GM21717 (cell line): Measurements from ENCODE around the gene NRN1L.
"Not testable (repeated sequence)": the region's sequence is repeated elsewhere in the genome, so short reads cannot be mapped to it uniquely, and the experiment has no call there.

Experiments used
- ATAC-seq: cut with Tn5 transposase; IDR thresholded peaks from one replicate; pipeline ENCODE4 v1.9.1; 2021; ENCODE audit warnings: mild to moderate bottlenecking, moderate library complexity; ENCODE audit not compliant: unreplicated experiment

Gene NRN1L

DNA sequence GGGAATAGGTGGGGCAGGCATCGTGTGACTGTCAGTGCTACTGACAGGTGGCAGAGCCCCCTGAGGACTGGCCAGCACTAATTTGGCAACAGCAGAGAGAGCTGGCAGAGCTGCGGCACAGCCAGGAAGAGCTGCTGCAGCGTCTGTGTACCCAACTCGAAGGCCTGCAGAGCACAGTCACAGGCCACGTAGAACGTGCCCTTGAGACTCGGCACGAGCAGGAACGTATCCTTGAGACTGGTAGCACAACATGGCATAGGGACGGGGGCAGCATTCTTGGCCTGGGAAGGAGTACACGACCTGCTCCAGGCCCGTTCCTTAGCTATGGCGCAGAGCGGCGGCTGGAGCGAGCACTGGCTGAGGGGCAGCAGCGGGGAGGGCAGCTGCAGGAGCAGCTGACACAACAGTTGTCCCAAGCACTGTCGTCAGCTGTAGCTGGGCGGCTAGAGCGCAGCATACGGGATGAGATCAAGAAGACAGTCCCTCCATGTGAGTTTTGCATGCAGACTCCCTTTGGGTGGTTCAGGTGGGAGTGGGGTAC is 3.0 kb upstream of the NRN1L start:
- no peak for ATAC-seq

DNA sequence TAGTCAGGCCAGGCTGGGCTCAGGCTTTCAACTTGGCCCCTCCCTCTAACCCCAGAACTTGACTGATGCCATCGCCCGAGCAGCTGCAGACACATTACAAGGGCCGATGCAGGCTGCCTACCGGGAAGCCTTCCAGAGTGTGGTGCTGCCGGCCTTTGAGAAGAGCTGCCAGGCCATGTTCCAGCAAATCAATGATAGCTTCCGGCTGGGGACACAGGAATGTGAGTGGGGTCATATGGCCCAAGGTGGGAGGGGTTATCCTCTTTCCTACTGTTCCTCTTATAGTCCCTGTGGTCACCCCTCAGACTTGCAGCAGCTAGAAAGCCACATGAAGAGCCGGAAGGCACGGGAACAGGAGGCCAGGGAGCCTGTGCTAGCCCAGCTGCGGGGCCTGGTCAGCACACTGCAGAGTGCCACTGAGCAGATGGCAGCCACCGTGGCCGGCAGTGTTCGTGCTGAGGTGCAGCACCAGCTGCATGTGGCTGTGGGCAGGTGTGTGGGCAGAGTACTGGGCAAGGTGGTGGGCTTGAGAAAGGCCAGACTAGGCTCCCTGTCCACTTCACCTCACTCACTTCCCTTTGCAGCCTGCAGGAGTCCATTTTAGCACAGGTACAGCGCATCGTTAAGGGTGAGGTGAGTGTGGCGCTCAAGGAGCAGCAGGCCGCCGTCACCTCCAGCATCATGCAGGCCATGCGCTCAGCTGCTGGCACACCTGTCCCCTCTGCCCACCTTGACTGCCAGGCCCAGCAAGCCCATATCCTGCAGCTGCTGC is 2.1 kb upstream of the NRN1L start:
- no peak for ATAC-seq

DNA sequence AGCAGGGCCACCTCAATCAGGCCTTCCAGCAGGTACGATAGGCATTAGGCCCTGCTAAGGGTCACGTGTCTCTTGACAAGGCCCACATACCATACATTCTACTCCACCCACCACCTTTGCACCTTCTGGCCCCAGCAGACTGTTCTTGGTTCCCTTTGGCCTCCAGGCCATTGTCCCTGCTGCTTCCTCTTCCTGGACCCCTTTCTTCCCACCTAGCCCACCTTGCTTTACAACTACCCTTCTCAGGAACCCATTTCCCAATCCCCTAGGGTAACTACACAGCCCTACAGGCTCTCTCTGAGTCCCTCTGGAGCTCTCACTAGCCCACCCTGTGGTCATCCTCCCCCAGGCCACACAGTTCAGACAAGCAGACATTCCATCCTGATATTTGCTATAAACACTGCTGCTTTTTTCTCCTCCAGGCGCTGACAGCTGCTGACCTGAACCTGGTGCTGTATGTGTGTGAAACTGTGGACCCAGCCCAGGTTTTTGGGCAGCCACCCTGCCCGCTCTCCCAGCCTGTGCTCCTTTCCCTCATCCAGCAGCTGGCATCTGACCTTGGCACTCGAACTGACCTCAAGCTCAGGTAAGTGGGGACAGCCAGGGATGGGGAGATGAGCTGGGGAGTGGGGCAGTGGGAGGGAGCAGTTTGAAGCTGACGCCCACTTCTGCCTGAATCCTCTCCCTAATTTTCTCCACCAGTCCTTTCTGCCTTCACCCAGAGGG is 1.4 kb upstream of the NRN1L start:
- ATAC-seq, result no peak

- no peak for ATAC-seq
These were observed 818 bp upstream of the NRN1L start for GRCh38 chr16:67883872-67884261.

GRCh38 chr16:67885545-67885944 is 860 bp downstream of the NRN1L start:
- no peak for ATAC-seq

- ATAC-seq, result no peak
These were observed 1.3 kb downstream of the NRN1L start for GRCh38 chr16:67885976-67886375.

DNA sequence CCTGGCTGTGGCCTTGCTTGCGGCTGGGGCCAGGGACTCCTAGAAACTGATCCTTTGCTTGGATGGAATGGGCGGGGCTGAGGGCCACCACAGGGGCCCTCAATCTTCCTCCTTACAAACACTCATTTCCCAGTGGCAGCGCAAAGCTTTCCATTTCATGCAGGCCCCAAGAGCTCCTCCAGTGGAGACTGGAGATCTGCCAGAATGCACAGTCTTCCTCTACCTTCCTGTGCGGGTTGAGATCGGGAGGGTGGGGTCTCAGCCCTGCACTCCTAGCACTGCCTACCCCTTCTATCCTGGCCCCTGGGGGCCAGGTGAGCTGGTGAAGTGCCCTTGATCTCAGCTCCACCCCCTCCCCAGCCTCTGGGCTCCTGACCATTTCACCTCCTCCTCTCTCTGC is 1.7 kb downstream of the NRN1L start:
- no peak for ATAC-seq

GRCh38 chr16:67888331-67888730 is 3.6 kb downstream of the NRN1L start:
- no peak for ATAC-seq

GRCh38 chr16:67892375-67892774 is 7.7 kb downstream of the NRN1L start:
- ATAC-seq, result no peak

DNA sequence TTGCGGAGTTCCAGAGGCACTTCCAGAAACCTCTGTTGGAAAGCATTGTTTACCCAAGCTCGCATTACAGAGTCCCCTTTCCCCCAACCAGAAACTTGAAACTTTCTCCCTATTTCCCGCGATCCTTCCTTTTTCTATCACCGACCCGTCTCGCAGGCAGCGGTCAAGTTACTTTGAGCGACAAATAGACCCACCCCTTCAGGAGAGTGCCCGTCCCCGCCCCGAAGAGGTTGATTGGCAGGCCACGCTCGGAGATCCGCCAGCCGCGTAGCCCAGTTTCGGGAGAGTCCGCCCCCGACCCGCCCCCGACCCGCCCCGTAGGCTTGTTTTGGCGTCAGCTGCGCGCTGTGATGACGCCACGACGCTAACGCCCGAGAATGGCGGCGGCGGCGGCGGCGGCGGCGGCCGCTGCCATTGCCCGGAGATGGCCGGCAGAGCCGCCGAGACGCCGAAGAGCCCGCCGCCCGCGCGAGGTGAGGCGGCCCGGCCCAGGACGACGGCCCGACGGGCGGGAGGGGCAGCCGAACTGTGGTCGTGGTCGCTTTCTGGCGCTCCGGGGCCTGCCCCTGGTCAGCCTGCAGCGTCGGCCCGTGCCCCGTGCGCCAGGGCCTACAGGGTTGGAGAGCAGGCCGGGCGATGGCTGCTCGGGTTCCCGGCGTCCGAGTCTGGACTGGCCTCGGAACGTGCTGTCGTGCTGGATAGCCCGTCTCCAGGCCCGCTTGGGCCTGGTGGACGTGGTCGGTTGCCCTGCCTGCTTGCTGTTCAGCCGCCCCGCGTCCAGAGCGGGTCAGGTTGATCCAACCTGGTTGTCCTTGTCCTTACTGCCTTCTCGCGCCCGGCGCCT is 8.4 kb downstream of the NRN1L start, which contains the start of gene PSKH1:
Gene PSKH1, plus strand, starts transcription at position 356 of the 844 bp plus-strand sequence. CDS start 15,496 bp downstream, outside the sequence.
- peak; percentile 88 for ATAC-seq

DNA sequence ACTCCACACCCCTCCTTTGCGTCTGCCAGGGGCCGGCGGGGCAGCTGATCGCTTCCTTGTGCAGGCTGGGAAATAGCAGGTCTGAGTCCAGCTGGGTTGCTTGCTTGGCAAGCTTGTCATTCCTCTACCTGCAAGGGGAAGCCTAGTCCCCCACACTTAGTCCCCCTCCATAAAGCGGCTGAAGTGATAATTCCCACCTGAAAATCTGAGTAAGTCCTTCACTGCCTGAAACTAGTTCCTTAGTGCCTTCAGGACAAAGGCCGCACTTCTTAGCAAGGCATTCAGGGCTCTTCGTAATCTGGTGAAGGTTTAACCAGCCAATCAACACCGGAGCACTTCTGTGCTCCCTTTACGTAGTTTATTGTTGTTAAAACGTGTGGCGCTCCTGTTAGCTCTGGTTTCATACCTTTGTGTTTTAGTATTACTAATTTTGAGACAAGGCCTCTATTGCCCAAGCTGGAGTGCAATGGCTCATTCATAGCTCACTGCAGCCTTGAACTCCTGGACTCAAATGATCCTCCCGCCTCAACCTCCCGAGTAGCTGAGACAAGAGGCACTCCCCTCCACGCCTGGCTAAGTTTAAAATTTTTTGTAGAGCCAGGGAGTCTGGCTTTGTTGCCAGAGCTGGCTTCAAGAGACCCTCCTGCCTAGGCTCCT is 9.2 kb downstream of the NRN1L start:
- ATAC-seq, result peak; percentile 30

GRCh38 chr16:67897231-67897630 is 12.5 kb downstream of the NRN1L start:
- no peak for ATAC-seq

- ATAC-seq, result no peak
These were observed 17.0 kb downstream of the NRN1L start for GRCh38 chr16:67901734-67902133.

DNA sequence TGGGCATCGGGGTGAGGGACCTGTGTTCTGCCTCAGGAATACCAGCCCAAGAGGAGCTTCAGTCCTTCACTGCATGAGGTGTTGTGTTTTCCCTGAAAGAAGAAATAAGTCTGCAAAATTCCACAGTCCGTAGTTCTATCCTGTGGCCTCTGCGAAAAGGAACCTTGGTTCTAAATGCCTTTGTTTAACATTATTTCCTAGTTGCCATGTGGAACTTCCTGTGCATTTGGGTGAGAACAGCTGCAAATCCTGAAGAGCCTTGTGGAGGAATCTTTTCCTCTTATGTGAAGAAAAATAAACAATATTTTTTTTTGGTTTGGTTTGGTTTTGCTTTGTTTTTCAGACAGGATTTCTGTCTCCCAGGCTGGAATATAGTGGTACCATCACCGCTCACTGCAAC is 18.1 kb downstream of the NRN1L start:
- ATAC-seq, result no peak

DNA sequence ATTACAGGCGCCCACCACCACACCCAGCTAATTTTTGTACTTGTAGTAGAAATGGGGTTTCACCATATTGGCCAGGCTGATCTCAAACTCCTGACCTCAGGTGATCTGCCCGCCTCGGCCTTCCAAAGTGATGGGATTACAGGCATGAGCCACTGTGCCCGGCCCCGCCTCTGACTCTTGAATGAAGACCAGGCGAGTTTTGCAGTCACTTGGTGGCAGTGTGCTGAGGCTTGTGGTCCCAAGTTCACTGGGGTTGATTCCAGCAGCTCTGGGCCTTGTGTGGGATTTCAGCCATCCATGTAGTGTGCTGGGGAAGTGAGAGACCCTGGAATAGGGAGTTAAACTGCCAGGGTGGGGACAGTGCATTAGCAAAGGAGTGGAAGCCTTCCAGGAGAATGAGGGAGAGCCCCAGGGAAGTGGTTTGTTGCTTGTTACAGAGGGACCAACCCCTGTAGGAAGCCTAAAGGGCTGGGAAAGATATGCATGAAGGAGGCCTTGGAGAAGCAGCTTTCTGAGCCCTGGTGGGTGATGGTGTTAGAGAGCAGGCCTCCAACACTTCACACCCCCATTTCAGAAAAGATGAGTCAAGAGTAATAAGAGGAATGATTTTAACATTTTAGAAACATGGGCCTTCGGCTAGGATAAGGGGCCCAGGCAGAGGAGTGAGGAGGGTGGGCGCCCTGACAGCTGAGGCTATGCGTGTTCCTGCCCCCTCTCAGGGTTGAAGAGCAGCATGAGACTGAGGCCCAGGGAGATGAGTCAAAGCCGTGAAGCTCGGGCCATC is 22.9 kb downstream of the NRN1L start:
- no peak for ATAC-seq

DNA sequence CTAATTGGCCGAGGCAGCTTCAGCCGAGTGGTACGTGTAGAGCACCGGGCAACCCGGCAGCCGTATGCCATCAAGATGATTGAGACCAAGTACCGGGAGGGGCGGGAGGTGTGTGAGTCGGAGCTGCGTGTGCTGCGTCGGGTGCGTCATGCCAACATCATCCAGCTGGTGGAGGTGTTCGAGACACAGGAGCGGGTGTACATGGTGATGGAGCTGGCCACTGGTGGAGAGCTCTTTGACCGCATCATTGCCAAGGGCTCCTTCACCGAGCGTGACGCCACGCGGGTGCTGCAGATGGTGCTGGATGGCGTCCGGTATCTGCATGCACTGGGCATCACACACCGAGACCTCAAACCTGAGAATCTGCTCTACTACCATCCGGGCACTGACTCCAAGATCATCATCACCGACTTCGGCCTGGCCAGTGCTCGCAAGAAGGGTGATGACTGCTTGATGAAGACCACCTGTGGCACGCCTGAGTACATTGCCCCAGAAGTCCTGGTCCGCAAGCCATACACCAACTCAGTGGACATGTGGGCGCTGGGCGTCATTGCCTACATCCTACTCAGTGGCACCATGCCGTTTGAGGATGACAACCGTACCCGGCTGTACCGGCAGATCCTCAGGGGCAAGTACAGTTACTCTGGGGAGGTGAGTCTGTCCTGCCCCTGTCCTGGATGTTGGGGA is 24.5 kb downstream of the NRN1L start:
- ATAC-seq, result no peak

DNA sequence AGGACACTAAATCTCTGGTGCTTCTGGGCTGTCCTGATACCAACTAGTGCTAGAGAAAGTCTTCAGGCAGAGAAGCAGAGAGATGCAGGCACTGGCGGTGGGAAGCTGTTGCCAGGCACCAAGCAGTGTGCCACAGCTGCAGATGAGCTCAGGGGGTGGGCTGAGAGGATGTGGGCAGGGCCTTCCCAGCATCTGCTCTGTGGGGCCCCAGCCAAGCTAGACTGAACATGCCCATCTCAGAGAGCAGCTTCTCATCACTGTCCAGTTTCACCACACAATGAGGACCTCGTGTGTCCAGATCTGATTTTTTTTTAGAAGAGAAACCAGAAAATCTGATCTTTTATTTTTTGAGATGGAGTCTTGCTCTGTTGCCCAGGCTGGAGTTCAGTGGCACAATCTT is 25.5 kb downstream of the NRN1L start:
- peak; percentile 69 for ATAC-seq

- ATAC-seq, result no peak
These were observed 30.2 kb downstream of the NRN1L start for GRCh38 chr16:67914758-67915495.

DNA sequence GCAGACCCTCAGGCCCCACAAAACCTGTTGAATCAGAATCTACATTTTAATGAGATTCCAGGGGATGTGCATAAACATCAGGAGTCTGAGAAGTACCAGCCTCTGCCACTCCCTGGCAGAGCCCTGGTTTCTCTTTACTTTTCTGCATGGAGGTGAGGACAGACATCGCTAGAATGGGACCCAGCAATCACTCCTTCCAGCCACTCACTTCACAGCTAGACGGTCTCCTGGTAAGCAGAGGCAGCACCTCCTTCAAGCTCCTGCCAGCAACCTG is 30.7 kb downstream of the NRN1L start:
- not testable (repeated sequence) for ATAC-seq
